Caki2 (cell line): ENCODE measurements around the gene TPRA1. TPM values are rescaled to one million over a fixed set of nuclear protein-coding genes. Genes with fewer than 3 reads are reported as not detected.
A peak's percentile ranks its signal among the peaks of the same experiment; 100 is the strongest.

Source experiments
- DNase-seq: peaks from one replicate; pipeline ENCODE4 v3.0.0-alpha.2; 2015; ENCODE audit warnings: low read depth
- in situ Hi-C: cut with HindIII; loops from 2 replicates; pipeline ENCODE4 v1.10.0; 2016; ENCODE audit warnings: low sequenced_read_pairs, low pct_unique_long_range_greater_than_20kb, mixed read lengths
- total RNA-seq: library from RNA; depleted of rRNA; stranded (reverse); fragments of >200 nt; shearing (Covaris generic); gene quantifications from 2 replicates; pipeline ENCODE4 v1.2.3, GENCODE V29; 2014; ENCODE audit warnings: low replicate concordance; rRNA removed

TPRA1 gene
- 48.4 and 50.1 TPM in 2 replicates for total RNA-seq

DNA sequence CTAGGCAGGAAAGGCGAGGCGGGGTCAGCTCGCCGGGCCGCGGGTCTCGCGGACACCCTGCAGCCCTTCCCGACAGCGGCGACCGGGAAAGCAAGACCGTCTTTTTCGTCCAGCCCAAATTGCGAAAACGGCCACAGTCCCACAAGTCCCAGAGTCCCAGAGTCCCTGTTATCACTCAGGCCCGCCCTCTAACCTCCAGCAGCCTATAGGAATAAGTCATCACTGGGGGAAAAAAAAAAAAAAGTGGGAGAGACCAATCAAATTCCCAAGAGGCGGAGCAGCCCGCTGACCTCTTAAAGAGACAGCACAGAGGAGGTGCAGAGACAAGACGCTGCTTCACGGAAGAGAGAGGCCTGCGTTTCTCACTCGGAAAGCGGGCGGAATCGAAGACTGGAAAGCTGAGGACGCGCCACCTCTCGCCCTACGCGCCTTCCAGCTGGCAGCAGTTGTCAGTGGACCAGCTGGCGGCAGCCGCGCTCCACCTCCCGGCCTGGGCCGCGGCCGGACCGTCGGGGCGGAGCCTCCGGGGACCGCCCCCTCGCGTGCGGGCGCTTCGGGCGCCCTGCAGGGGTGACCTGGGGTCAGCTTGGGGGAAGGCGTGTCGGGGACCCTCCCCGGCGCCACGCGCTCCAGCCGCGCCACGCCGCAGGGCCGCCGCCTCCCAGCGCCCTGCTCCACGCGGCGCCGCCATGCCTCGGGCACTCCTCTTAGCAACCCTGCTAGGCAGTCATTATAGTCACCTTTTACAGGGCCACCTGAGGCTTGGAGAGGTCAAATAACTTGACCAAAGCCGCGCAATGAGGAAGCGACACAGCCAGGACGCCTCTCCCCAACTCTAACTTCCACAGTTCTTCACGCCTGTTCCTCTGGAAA lies at the start of gene TPRA1:
TSS of gene TPRA1 (minus strand) at position 141 of the 873 bp plus-strand sequence. CDS start 10,587 bp downstream, outside the sequence.
- in situ Hi-C loops = no loop called here
- peak; percentile 98 for DNase-seq

GRCh38 chr3:127640042-127640355 lies 49.5 kb upstream of the TPRA1 start:
- DNase-seq = no peak
- in situ Hi-C loops = no loop called here

DNA sequence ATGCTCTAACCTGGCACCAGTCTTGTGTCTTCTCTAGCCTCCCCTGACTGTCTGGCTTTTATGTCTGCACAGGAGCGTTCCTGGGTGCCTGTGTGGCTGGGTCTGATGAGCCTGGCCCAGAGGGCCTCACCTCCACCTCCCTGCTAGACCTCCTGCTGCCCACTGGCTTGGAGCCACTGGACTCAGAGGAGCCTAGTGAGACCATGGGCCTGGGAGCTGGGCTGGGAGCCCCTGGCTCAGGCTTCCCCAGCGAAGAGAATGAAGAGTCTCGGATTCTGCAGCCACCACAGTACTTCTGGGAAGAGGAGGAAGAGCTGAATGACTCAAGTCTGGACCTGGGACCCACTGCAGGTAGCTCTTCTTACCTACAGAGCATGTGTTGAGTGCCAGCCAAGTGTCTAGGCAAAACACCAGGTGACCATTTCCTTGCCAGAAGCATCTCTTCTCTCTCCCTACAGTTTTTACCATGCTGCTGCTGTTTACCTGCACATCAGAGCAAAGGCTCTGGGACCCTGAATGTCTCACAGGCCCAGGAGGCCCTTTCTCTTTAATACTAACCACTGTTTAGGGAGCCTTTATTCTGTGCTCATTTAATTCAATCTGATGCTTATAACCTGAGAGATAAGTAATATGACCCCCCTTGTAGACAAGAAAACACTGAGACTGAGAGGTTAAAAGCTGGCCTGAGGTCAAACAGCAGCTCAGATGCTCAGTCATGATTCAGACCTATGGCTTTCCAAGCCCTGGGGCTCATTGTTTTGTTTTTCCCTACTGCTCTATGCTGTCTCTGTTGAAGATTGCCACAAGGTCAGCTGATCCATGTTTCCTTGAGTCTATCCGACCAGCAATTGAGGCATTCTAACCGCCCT lies 48.9 kb upstream of the TPRA1 start:
- DNase-seq = peak; percentile 48
- in situ Hi-C loops = no loop called here

GRCh38 chr3:127637971-127638370 lies 47.4 kb upstream of the TPRA1 start:
- in situ Hi-C loops = no loop called here
- DNase-seq = no peak

DNA sequence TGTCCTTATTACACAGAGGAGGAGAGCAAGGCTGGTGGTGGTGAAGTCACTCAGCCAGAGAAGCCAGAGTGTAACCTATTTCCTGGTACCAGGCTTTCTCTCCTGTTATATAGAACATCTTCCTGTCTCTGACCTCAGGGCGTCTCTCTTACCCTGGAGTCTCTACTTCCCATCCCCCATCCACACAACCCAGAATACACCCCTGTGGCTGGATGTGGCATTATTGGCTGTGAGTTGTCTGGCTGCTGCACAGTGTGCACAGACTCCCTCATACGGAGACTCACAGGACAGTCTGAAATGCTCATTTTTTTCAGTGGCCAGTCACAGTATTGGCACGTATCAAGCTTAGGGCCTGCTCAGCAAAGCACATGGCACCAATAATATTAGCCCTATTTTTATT lies 47.0 kb upstream of the TPRA1 start:
- DNase-seq = no peak
- in situ Hi-C loops = no loop called here

- DNase-seq = no peak
- in situ Hi-C loops = no loop called here
These were observed 44.1 kb upstream of the TPRA1 start for GRCh38 chr3:127634653-127635052.

GRCh38 chr3:127632035-127632820 lies 41.7 kb upstream of the TPRA1 start:
- no peak for DNase-seq
- in situ Hi-C loops = no loop called here

DNA sequence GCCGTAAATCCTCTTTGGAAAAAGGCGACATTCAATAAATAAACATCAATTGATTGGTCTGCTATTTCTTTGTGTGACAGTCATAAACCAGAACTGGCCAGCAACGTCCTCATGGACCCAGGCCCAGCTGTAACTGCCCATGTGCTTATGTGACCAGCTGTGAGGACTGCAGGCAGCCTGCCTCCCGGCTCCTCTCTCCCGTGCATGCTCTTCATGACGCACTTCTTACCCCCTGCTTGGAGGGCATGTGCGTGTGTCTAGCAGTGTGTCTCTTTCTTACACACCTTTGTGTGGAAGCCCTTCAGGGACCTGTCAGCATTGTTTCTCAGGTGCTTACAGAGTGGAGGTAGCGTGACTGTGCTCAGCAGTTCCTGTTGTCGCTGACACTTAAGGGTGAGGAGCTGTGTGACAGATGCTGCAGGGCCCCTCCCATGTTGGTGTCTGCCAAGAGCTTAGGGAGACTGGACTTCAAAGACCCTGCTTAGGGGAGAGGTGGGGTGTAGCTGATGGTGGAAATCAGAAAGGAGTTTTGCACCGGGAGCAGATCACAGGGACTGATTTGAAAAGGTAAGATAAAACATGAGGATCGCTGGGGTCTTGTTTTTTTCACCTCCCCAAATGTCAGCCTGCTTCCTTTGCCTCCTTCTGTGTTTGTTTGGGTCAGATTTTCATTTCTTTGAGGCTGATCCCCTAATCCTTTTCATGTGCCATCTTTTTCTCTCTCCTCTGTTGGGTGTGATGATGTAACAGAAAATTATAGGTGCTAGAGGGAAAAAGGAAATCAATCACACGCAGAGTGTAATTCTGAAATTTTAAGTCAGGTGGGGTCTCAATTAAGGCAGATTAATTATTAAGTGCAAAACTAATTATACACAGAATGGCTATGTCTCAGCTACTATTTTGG lies 40.5 kb upstream of the TPRA1 start:
- in situ Hi-C loops = no loop called here
- no peak for DNase-seq

- no peak for DNase-seq
- in situ Hi-C loops = no loop called here
These were observed 39.2 kb upstream of the TPRA1 start for GRCh38 chr3:127629467-127630403.

DNA sequence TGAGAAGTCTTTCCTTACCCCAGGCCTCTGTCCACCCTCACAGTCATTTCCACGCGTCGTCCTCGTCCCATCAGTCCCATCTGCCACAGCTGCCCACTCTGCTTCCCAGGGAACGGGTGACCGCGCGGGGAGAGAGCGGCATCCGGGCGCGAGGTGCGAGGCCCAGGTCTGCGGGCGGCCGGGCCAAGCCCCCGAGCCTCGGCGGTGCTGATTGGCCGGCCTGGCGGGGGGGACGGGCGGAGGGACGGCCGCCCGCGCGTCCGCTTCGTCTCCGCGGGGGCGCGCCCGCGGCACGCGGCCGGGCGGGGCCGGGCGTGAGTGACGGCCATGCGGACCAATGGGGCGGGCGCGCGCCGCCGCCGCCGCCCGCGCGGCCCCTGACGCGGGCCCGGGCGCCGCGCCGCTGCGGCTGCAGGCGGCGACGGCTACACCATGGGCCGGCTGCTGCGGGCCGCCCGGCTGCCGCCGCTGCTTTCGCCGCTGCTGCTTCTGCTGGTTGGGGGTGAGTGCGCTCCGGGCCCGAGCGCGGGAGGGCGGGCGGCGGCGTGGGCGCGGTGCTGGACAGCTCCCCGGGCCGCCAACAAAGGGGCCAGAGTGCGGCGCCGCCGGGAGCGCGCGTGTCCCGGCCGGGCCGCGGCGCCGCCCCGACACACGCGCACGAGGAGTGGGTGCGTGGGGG lies 38.4 kb upstream of the TPRA1 start, which contains the start of gene PODXL2:
TSS of gene PODXL2 (plus strand) at position 398 of the 679 bp plus-strand sequence. CDS start at position 433, 35 bp downstream.
- in situ Hi-C loops = no loop called here
- DNase-seq = peak; percentile 47

- in situ Hi-C loops = no loop called here
- DNase-seq = no peak
These were observed 37.9 kb upstream of the TPRA1 start for GRCh38 chr3:127628426-127628787.

DNA sequence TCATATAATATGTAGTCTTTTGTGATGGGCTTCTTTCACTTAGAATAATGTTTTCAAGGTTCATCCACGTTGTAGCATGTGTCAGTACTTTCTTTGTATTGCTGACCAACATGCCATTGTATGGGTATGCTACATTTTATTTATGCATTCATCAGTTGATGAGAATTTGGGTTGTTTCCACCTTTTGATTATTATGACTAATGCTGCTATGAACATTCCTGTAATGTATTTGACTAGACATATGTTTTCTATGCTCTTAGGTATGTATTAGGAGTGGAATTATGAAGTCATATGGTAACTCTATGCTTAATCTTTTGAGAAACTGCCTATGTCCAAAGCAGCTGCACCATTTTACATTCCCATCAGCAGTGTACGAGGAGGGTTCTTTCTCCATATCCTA lies 35.3 kb upstream of the TPRA1 start:
- no peak for DNase-seq
- in situ Hi-C loops = no loop called here

GRCh38 chr3:127624063-127624462 lies 33.5 kb upstream of the TPRA1 start:
- in situ Hi-C loops = no loop called here

GRCh38 chr3:127622772-127623576 lies 32.4 kb upstream of the TPRA1 start:
- no peak for DNase-seq
- in situ Hi-C loops = no loop called here

More at GRCh38 chr3:127624063-127624462, 33.5 kb upstream of the TPRA1 start:
- DNase-seq = no peak

- in situ Hi-C loops = no loop called here
- DNase-seq = no peak
These were observed 31.5 kb upstream of the TPRA1 start for GRCh38 chr3:127622031-127622430.
